Measurements from ENCODE around the gene ISCA2.

DNA sequence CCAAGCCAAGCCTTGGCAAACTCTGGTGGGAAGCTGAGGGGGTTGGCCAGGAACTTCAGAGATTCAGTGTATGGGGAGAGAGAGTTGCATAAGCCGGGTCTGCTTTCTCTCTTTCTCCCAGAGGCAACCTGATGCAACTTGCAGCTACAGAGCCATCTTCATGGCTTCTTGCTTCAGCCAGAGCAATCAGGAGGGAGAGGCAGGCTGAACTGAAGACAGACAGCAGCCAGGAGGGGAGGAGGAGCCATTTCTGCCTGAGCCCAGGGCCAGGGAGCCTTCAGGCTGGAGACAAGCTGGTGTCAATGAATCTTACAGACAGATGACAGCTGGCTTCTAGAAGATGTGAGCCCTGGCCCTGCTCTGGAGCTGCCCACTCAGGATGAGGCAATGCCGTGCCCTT is 19.2 kb upstream of the ISCA2 start:
- TF ChIP-seq, protein P1, sequence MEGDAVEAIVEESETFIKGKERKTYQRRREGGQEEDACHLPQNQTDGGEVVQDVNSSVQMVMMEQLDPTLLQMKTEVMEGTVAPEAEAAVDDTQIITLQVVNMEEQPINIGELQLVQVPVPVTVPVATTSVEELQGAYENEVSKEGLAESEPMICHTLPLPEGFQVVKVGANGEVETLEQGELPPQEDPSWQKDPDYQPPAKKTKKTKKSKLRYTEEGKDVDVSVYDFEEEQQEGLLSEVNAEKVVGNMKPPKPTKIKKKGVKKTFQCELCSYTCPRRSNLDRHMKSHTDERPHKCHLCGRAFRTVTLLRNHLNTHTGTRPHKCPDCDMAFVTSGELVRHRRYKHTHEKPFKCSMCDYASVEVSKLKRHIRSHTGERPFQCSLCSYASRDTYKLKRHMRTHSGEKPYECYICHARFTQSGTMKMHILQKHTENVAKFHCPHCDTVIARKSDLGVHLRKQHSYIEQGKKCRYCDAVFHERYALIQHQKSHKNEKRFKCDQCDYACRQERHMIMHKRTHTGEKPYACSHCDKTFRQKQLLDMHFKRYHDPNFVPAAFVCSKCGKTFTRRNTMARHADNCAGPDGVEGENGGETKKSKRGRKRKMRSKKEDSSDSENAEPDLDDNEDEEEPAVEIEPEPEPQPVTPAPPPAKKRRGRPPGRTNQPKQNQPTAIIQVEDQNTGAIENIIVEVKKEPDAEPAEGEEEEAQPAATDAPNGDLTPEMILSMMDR (IDR thresholded peaks at IDR 0.05; ENCODE audit: low read length): no peak
- no peak for TF ChIP-seq EZH2 (IDR thresholded peaks at IDR 0.05; ENCODE audit: borderline replicate concordance, low read length)
